K562 (cell line): ENCODE measurements around the gene KRTCAP2.

Experiments
- ATF1 ChIP-seq, 2 experiments: fragments of 450-650 bp in 1 of 2; IDR thresholded peaks; 2 replicates each; pipeline ENCODE4 v1.6.1; 2016; ENCODE audit warnings: missing compliant biosample characterization in 1 of 2, missing genetic modification characterization in 1 of 2
- CHD1 ChIP-seq: fragments of 200-600 bp; sonication (generic); IDR thresholded peaks from one replicate; pipeline ENCODE4 v1.6.1; 2012; ENCODE audit warnings: mild to moderate bottlenecking, moderate library complexity, low read length, inconsistent platforms
- CTCF ChIP-seq, 3 experiments: IDR thresholded peaks in 2 of 3; conservative IDR thresholded peaks in 1 of 3; 2 replicates each; pipeline ENCODE4 v1.5.1; 2011 to 2012; ENCODE audit warnings: low read length in 3 of 3, mild to moderate bottlenecking in 3 of 3, control low read depth in 2 of 3, improper control_type of control experiment in 1 of 3, inconsistent platforms in 1 of 3, low read depth in 1 of 3, mixed read lengths in 1 of 3, moderate library complexity in 1 of 3; ENCODE audit not compliant: insufficient read depth in 2 of 3
- ELF1 ChIP-seq: fragments of 200-800 bp; sonication (Bioruptor generic); IDR thresholded peaks from 2 replicates; pipeline ENCODE4 v1.6.1; 2016; ENCODE audit warnings: missing genetic modification characterization, missing compliant biosample characterization
- FOXA3 ChIP-seq, 2 experiments: fragments of 450-650 bp in 1 of 2; sonication (generic) in 1 of 2; formaldehyde crosslinking; IDR thresholded peaks in 1 of 2; conservative IDR thresholded peaks in 1 of 2; 2 replicates each; pipeline versions ENCODE4 v1.4.0 to v1.8.0; 2020 to 2022; ENCODE audit warnings: mild to moderate bottlenecking in 2 of 2, missing genetic modification reagents in 1 of 2
- HDAC2 ChIP-seq: fragments of 450-650 bp; IDR thresholded peaks from 2 replicates; pipeline ENCODE4 v1.6.1; 2016; ENCODE audit warnings: mild to moderate bottlenecking
- MXI1 ChIP-seq: IDR thresholded peaks from 2 replicates; pipeline ENCODE4 v1.6.1; 2011; ENCODE audit warnings: low read depth, mild to moderate bottlenecking, improper control_type of control experiment, low read length
- ZBTB43 ChIP-seq: sonication (generic); formaldehyde crosslinking; IDR thresholded peaks from 2 replicates; pipeline ENCODE4 v1.8.0; 2023; ENCODE audit warnings: mild to moderate bottlenecking, missing genetic modification reagents
- ZNF165 ChIP-seq: fragments of 250-450 bp; sonication (Bioruptor Pico); IDR thresholded peaks from 2 replicates; pipeline ENCODE4 v1.4.0; 2020; ENCODE audit warnings: borderline replicate concordance
- ZNF561 ChIP-seq: fragments of 450-650 bp; formaldehyde crosslinking; conservative IDR thresholded peaks from 2 replicates; pipeline ENCODE4 v1.4.0; 2020; ENCODE audit warnings: mild to moderate bottlenecking, moderate library complexity

DNA sequence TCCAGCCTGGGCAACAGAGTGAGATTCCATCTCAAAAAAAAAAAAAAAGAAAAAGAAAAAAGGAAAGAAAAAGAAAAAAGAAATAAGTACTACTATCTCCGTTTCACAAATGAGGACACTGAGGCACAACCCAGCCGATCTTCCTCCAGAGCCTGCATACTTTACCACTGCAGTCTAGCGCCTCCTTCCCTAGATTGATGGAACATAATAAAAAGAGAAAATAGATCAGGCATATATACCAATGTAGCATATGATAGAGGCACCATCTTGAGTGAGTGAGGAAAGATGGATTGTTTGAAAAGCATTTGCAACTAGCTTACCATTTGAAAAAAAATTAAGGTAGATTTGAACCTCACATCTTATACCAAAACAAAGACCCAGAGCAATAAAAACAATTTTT is 27.6 kb downstream of the KRTCAP2 start:
- TF ChIP-seq MXI1 (no peak), ZNF561 (no peak), ZNF165 (CRISPR knock-in tag) (no peak), CTCF (IDR thresholded peaks at IDR 0.05 in 2 of 3, conservative IDR thresholded peaks at IDR 0.05 in 1 of 3; ENCODE audit: insufficient read depth in 2 of 3, low read depth in 1 of 3, low read length in 3 of 3) (peak; percentile 31 to 33 (median 33); a peak in 4 of 6 replicates), FOXA3 (CRISPR knock-in tag; conservative IDR thresholded peaks at IDR 0.05 in 1 of 2, IDR thresholded peaks at IDR 0.05 in 1 of 2) (no peak), ZBTB43 (CRISPR knock-in tag) (no peak), CHD1 (no peak), ATF1 (CRISPR knock-in tag; IDR thresholded peaks at IDR 0.05) (no peak), ATF1 (tag; IDR thresholded peaks at IDR 0.05) (no peak), HDAC2 (no peak), ELF1 (tag) (no peak)
